ENCODE results near the gene ACSM4. TPM values are rescaled to one million over a fixed set of nuclear protein-coding genes. Genes with fewer than 3 reads are reported as not detected.

Gene ACSM4
- total and polyA plus RNA-seq, 2 of the 13 experiments (the other 11 are each of a cell fraction or from before 2014, with no cell fraction given), result not detected

DNA sequence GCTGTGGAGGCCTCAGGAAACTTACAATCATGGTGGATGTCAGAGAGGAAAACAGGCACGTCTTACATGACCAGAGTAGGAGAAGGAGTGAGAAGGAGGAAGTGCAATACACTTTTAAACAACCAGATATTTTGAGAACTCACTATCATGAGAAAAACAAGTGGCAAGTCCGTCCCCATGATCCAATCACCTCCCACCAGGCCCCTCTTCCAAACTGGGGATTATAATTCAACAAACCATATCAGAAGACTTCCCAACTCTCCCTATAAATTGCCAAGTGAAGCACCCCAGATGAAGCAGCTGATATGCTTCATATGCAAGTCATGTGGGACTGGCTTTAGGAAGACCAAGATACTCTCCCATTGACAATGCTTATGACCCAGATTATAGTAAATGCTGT, 11.6 kb upstream of the ACSM4 start:
- H3K27ac ChIP-seq (ENCODE audit: extremely low read length, insufficient read depth, low read length), result no peak overlapping the region
- no peaks in the 10 kb centered on the region for H4K20me1 ChIP-seq (ENCODE audit: insufficient read depth, low read length)
- BruUV-seq (replicated peaks), result no TSS peak
- H3K9me3 ChIP-seq (ENCODE audit: low read length), result peaks cover 14% of the 10 kb centered on the region; the same call in 1 of the 2 replicates
- TF ChIP-seq MAF1 (CRISPR knock-in tag; IDR thresholded peaks at IDR 0.05; ENCODE audit: borderline replicate concordance), result no peak
- TF ChIP-seq SMYD3 (CRISPR knock-in tag; IDR thresholded peaks at IDR 0.05), result no peak
- no peak for TF ChIP-seq PAX8 (CRISPR knock-in tag; IDR thresholded peaks at IDR 0.05; ENCODE audit: borderline replicate concordance)
- no peak for TF ChIP-seq KLF6 (CRISPR knock-in tag; IDR thresholded peaks at IDR 0.05)
- TF ChIP-seq ZNF251 (CRISPR knock-in tag; IDR thresholded peaks at IDR 0.05), result no peak
- TF ChIP-seq ETV6 (CRISPR knock-in tag; conservative IDR thresholded peaks at IDR 0.05), result no peak
- TF ChIP-seq, protein P1, sequence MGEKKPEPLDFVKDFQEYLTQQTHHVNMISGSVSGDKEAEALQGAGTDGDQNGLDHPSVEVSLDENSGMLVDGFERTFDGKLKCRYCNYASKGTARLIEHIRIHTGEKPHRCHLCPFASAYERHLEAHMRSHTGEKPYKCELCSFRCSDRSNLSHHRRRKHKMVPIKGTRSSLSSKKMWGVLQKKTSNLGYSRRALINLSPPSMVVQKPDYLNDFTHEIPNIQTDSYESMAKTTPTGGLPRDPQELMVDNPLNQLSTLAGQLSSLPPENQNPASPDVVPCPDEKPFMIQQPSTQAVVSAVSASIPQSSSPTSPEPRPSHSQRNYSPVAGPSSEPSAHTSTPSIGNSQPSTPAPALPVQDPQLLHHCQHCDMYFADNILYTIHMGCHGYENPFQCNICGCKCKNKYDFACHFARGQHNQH (CRISPR knock-in tag; IDR thresholded peaks at IDR 0.05), result no peak
- H3K9ac ChIP-seq (ENCODE audit: insufficient read depth, low read depth, low read length), result no peak overlapping the region
- no peak overlapping the region for H2AFZ ChIP-seq (ENCODE audit: low read length)
- DNase-seq (ENCODE audit: low spot score), result no peak
- WGBS (ENCODE audit: low lambda C conversion rate), result 2% methylated on average over 2 of the region's 2 CpGs
- in situ Hi-C loops (cut with HindIII; ENCODE audit: extremely low pct_ligation_motif_present, low pct_unique_long_range_greater_than_20kb), result no loop called here
- H3K79me2 ChIP-seq (ENCODE audit: insufficient read depth, low read length), result no peaks in the 10 kb centered on the region
- ATAC-seq, result no peak
- peaks cover 0 to 7% of the 10 kb centered on the region in 2 experiments; a peak in 1 of 5 replicates for H3K27me3 ChIP-seq (ENCODE audit: control insufficient read depth in 1 of 2, insufficient read depth in 2 of 2, low read length in 2 of 2)
- CTCF ChIA-PET (ENCODE audit: low intra/inter-chr PET ratio, low total read pairs), result no interaction called here
- FAIRE-seq, result no peak
- no peak overlapping the region for H3K4me2 ChIP-seq (ENCODE audit: low read depth, low read length)
- POLR2A ChIA-PET, result no interaction called here
- intact Hi-C loops (cut with micrococcal nuclease; ENCODE audit: unreplicated experiment), result no loop called here
- H3K4me3 ChIP-seq (replicated peaks in 1 of 3; ENCODE audit: insufficient read depth in 1 of 3, low read depth in 2 of 3, low read length in 3 of 3), result no peak overlapping the region
- no peaks in the 10 kb centered on the region for H3K4me1 ChIP-seq (ENCODE audit: insufficient read depth, low read length)
- no peaks in the 10 kb centered on the region for H3K36me3 ChIP-seq (replicated peaks in 1 of 2; ENCODE audit: control insufficient read depth in 1 of 2, insufficient read depth in 2 of 2, low read length in 2 of 2)

DNA sequence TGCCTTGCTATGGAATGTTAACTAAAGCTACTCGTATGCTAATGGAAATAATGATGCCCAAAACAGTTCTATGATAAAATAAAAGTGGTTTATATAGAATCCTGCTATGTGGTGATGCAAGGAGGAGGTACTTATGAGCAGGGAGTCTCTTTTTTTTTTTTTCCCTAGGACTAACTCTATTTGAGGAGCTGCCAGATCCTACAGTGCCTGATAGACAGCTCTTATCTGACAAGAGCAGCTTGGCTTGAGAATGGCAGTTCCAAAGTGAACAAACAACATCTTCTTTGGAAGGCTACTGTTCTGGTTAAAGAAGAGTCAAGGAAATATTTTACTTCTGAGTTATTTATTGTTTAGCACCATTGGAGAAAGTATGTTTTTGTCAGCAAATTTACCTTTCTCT, 10.2 kb upstream of the ACSM4 start:
- WGBS (ENCODE audit: low lambda C conversion rate), result 5% methylated on average over 1 of the region's 1 CpG
- H3K79me2 ChIP-seq (ENCODE audit: insufficient read depth, low read length), result no peaks in the 10 kb centered on the region
- no peaks in the 10 kb centered on the region for H3K4me1 ChIP-seq (ENCODE audit: insufficient read depth, low read length)
- DNase-seq (ENCODE audit: low spot score) (no peak), ATAC-seq (no peak), FAIRE-seq (no peak)
- H3K36me3 ChIP-seq (replicated peaks in 1 of 2; ENCODE audit: control insufficient read depth in 1 of 2, insufficient read depth in 2 of 2, low read length in 2 of 2), result no peaks in the 10 kb centered on the region
- H3K9me3 ChIP-seq (ENCODE audit: low read length), result peaks cover 12% of the 10 kb centered on the region; the same call in 1 of the 2 replicates
- no peak overlapping the region for H3K9ac ChIP-seq (ENCODE audit: insufficient read depth, low read depth, low read length)
- H4K20me1 ChIP-seq (ENCODE audit: insufficient read depth, low read length), result no peaks in the 10 kb centered on the region
- BruUV-seq (replicated peaks), result no TSS peak
- no peak overlapping the region for H3K27ac ChIP-seq (ENCODE audit: extremely low read length, insufficient read depth, low read length)
- H3K27me3 ChIP-seq (ENCODE audit: control insufficient read depth in 1 of 2, insufficient read depth in 2 of 2, low read length in 2 of 2), result peaks cover 0 to 9% of the 10 kb centered on the region in 2 experiments; a peak in 1 of 5 replicates
- POLR2A ChIA-PET, result no interaction called here
- H3K4me2 ChIP-seq (ENCODE audit: low read depth, low read length), result no peak overlapping the region
- no peak overlapping the region for H2AFZ ChIP-seq (ENCODE audit: low read length)
- intact Hi-C loops (cut with micrococcal nuclease; ENCODE audit: unreplicated experiment) (no loop called here), in situ Hi-C loops (cut with HindIII; ENCODE audit: extremely low pct_ligation_motif_present, low pct_unique_long_range_greater_than_20kb) (no loop called here)
- CTCF ChIA-PET (ENCODE audit: low intra/inter-chr PET ratio, low total read pairs), result no interaction called here
- no peak overlapping the region for H3K4me3 ChIP-seq (replicated peaks in 1 of 3; ENCODE audit: insufficient read depth in 1 of 3, low read depth in 2 of 3, low read length in 3 of 3)
- TF ChIP-seq, protein P2, sequence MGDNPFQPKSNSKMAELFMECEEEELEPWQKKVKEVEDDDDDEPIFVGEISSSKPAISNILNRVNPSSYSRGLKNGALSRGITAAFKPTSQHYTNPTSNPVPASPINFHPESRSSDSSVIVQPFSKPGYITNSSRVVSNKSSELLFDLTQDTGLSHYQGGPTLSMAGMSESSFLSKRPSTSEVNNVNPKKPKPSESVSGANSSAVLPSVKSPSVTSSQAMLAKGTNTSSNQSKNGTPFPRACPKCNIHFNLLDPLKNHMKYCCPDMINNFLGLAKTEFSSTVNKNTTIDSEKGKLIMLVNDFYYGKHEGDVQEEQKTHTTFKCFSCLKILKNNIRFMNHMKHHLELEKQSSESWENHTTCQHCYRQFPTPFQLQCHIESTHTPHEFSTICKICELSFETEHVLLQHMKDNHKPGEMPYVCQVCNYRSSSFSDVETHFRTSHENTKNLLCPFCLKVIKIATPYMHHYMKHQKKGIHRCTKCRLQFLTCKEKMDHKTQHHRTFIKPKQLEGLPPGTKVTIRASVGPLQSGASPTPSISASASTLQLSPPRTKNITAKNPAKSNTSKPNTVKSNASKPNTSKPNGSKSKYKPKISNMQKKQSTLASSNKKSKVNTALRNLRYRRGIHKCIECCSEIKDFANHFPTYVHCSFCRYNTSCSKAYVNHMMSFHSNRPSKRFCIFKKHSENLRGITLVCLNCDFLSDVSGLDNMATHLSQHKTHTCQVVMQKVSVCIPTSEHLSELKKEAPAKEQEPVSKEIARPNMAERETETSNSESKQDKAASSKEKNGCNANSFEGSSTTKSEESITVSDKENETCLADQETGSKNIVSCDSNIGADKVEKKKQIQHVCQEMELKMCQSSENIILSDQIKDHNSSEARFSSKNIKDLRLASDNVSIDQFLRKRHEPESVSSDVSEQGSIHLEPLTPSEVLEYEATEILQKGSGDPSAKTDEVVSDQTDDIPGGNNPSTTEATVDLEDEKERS (CRISPR knock-in tag; IDR thresholded peaks at IDR 0.05), result no peak
- no peak for TF ChIP-seq ZSCAN12 (CRISPR knock-in tag; IDR thresholded peaks at IDR 0.05)
- TF ChIP-seq, protein P3, sequence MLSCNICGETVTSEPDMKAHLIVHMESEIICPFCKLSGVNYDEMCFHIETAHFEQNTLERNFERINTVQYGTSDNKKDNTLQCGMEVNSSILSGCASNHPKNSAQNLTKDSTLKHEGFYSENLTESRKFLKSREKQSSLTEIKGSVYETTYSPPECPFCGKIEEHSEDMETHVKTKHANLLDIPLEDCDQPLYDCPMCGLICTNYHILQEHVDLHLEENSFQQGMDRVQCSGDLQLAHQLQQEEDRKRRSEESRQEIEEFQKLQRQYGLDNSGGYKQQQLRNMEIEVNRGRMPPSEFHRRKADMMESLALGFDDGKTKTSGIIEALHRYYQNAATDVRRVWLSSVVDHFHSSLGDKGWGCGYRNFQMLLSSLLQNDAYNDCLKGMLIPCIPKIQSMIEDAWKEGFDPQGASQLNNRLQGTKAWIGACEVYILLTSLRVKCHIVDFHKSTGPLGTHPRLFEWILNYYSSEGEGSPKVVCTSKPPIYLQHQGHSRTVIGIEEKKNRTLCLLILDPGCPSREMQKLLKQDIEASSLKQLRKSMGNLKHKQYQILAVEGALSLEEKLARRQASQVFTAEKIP (CRISPR knock-in tag; IDR thresholded peaks at IDR 0.05; ENCODE audit: borderline replicate concordance), result no peak
- no peak for TF ChIP-seq BRCA1 (CRISPR knock-in tag; IDR thresholded peaks at IDR 0.05)
- TF ChIP-seq BCL6 (CRISPR knock-in tag; IDR thresholded peaks at IDR 0.05), result no peak
- no peak for TF ChIP-seq SMARCE1 (IDR thresholded peaks at IDR 0.05; ENCODE audit: borderline replicate concordance)
- TF ChIP-seq ZSCAN9 (CRISPR knock-in tag; IDR thresholded peaks at IDR 0.05; ENCODE audit: borderline replicate concordance), result no peak
- no peak for TF ChIP-seq CHD2 (IDR thresholded peaks at IDR 0.05; ENCODE audit: low read depth, low read length)

All from HepG2 (cell line).